Measurements from ENCODE around the gene NHLRC2.

NHLRC2 gene

DNA sequence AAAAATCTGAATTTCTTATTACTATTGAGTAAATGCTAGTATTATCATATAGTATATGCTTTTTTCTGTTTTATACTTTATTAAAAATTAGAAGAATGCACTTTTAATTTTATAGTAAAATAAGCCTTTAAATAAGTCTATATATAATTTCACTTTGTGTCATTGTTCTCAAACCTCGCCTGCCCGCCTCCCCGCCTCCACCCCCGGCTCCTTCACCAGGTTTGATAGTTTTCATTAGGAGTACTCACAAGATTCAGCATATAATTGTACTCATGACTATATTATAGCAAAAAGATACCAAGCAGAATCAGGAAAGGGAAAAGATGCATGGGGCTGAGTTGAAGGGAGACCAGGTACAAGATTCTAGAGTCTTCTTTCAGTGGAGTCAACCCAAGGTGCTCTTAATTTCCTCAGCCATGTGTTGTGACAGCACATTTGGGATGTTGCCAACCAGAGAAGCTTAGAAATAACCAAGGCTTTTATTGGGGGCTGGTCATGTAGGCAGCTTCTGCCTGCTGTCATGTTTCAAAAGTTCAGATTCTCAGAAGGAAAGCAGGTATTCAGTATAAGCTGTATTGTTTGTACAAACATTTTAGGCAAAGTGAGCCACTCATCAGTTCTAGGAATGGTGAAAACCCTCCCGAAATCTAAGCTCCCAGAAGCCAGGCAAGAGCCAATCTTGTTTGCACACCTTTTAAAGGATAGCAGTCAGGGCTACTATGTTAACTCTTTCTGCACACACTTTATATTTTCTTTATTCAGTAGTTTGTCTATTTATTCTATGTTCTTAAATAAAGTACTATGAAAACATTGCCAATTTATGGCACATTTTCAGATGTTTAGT is 12.3 kb downstream of the NHLRC2 start:
- FAIRE-seq: no peak

- FAIRE-seq: no peak
These were observed 13.4 kb downstream of the NHLRC2 start for GRCh38 chr10:113867904-113868303.

- FAIRE-seq: no peak
These were observed 15.3 kb downstream of the NHLRC2 start for GRCh38 chr10:113869789-113870188.

GRCh38 chr10:113872139-113873030 is 17.9 kb downstream of the NHLRC2 start:
- peak; percentile 29 for FAIRE-seq

- FAIRE-seq: no peak
These were observed 20.8 kb downstream of the NHLRC2 start for GRCh38 chr10:113875212-113875611.

DNA sequence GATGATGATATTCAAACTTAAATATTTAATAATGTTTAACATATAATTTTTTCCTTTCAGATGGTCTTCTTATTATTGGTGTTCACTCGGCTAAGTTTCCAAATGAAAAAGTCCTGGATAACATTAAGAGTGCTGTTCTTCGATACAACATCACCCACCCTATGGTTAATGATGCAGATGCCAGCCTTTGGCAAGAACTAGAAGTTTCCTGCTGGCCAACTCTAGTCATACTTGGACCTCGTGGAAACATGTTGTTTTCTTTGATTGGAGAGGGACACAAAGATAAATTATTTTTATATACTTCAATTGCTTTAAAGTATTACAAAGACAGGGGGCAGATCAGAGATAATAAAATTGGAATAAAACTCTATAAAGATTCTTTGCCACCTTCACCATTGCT is 22.0 kb downstream of the NHLRC2 start:
- no peak for FAIRE-seq

- FAIRE-seq: peak; percentile 40
These were observed 25.2 kb downstream of the NHLRC2 start for GRCh38 chr10:113879691-113880090.

DNA sequence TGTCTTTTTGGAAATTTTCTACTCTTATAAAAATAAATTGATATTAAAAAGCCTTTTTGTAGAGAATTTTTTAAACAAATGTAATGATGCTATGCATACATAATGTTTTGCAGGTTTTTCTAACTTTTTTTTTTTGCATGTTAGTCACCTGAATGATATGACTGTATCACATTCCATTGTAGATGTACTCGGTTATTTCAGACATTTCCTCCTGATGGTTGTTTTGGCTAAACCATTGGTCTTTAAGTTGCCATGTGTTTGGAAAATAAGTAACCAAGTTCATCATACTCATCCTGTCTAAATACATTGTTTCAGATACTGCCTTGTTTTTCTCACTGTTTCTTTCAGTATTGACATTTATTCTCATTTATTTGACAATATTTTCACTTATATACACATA is 25.8 kb downstream of the NHLRC2 start:
- no peak for FAIRE-seq

GRCh38 chr10:113882240-113882639 is 27.8 kb downstream of the NHLRC2 start:
- FAIRE-seq: peak; percentile 54

- FAIRE-seq: no peak
These were observed 35.5 kb downstream of the NHLRC2 start for GRCh38 chr10:113889911-113890310.

GRCh38 chr10:113890769-113891168 is 36.3 kb downstream of the NHLRC2 start:
- FAIRE-seq: no peak

GRCh38 chr10:113891476-113891875 is 37.0 kb downstream of the NHLRC2 start:
- no peak for FAIRE-seq

DNA sequence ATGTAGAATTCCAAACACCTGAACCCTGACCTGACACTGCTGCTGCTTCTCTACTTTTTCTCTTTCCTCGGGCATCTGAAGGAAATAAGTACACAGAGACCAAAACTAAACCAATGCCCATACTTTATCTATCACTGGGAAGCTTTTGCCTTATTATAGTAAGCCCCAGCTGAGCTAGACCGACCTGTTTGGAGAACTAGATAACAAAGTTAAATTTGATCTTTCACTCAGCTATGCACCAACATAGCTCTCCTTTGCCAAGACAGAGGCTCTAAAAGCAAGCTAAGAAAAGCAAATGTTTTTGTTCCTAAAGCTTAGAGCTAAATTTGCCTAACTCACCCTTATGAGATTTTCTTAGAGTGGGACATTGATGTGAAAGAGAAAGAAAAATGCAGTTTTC is 39.1 kb downstream of the NHLRC2 start:
- no peak for FAIRE-seq

DNA sequence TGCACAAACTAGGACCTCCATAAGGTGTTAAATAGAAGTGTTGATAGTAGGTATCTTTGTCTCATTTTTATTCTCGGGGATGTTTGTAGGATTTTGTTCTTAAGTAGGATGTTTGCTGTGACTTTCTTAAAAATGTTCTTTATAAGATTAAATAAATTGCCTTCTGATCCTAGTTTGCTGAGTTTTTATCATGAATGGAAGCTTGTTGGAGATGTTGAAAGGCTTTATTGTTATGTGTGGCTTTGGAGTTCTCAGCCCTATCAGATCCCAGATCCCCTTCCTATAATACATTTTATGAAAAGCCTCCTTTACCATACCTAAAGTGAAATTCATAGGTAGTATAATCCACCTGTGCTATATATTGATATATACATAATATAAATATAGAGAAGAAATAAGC is 40.1 kb downstream of the NHLRC2 start:
- no peak for FAIRE-seq

DNA sequence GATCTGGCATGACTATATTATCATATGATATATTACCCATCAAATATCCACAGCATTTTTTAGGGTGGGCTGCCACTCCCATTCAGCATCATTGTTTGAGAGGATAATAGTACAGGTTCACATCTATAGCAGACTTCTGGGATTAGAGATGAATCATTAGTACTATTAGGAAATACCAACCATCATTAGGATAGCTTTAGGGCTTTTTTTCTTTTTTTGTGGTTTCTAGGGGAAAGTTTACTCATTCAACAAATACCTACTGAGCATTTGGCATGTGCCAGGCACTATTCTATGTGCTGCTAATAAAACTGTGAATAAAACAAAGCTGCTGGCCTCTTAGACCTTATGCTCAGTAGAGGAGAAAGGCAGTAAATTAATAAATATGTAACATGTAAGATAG is 40.6 kb downstream of the NHLRC2 start:
- no peak for FAIRE-seq

GRCh38 chr10:113897693-113898618 is 43.5 kb downstream of the NHLRC2 start:
- FAIRE-seq: peak; percentile 60

GRCh38 chr10:113899952-113900598 is 45.6 kb downstream of the NHLRC2 start:
- peak; percentile 39 for FAIRE-seq

- FAIRE-seq: no peak
These were observed 51.3 kb downstream of the NHLRC2 start for GRCh38 chr10:113905756-113906155.

DNA sequence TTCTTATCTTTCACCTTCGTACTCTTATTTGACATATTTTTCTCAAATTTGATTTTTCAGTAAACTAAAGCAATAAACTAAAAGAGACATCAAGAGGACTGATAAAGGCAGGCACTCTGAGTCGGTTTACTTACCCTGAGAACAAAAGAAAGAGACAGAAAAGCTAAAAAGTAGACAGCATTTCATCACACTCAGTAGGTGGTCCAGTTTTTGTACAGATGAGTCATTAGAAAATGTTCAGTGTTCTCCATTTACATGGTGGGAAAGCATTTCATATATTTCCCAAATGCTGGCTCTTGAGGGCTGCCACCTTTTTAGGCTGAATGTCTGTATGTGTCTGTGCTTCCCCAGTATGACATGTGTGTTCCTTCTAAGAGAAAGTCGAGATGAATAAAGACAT is 52.7 kb downstream of the NHLRC2 start:
- no peak for FAIRE-seq

DNA sequence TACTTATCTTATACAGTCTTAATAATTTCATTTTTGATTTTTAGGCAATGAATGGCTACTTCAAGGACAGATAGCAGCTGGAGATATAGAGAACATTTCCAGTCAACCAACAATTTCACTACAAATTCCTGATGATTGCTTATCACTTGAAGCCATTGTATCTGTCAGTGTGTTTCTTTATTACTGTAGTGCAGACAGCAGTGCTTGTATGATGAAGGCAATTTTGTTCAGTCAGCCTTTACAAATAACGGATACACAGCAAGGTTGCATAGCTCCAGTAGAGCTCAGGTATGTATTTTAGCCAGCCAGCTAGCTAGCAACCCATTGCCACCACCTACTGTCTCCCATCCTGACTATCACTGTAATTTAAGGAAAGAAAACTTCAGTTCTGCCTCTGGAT is 53.8 kb downstream of the NHLRC2 start:
- no peak for FAIRE-seq

- FAIRE-seq: peak; percentile 93
These were observed 56.7 kb downstream of the NHLRC2 start for GRCh38 chr10:113911113-113911512.

DNA sequence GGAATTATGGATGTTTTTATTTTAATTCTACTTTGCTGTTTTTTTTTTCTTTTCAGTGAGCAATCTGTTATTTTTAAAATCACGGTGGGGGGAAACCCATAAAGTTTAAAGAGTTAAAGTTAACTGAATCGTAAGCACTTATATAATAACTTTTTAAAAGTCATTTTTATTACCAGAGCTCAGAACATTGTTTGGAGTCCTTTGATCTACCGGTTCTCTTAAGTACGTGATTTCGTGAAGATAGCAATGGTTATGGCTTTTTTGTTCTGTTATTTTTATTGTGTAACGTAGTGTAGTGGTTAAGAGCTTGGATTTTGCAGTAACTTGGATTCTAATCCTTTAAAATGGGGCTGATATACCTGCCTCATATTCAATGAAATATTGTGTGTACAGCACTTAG is 57.4 kb downstream of the NHLRC2 start:
- FAIRE-seq: no peak
